RWPE1 (cell line): ENCODE measurements around the gene CTXN1.

Source experiments
- CTCF ChIA-PET: fragments of 350-600 bp; sonication (Branson Sonifier 250); formaldehyde crosslinking; extraction: SDS; loops from one replicate; lab custom pipeline; 2021; lab: Yijun Ruan, JAX
- POLR2A ChIA-PET: fragments of 400-600 bp; formaldehyde crosslinking; extraction: SDS; loops from one replicate; lab custom pipeline; 2020; ENCODE audit warnings: antibody characterized with exemption; ENCODE audit not compliant: low non-redundant PET; lab: Yijun Ruan, JAX
- DNase-seq: peaks from one replicate; pipeline ENCODE4 v3.0.0; 2012; ENCODE audit warnings: low spot score
- H3K27ac ChIP-seq: fragments of 450-650 bp; 2 replicates; pipeline ENCODE4 v1.5.1; 2017
- CTCF ChIP-seq: fragments of 450-650 bp; conservative IDR thresholded peaks from 2 replicates; pipeline ENCODE4 v1.5.1; 2017; ENCODE audit warnings: low read depth, mild to moderate bottlenecking

Gene CTXN1

GRCh38 chr19:7881910-7882309, 44.0 kb downstream of the CTXN1 start:
- POLR2A ChIA-PET, result no interaction called here
- no peak for DNase-seq
- no peak for TF ChIP-seq CTCF
- no peak overlapping the region for H3K27ac ChIP-seq
- CTCF ChIA-PET, result no interaction called here

- no peak overlapping the region for H3K27ac ChIP-seq
- CTCF ChIA-PET, result no interaction called here
- no peak for TF ChIP-seq CTCF
- POLR2A ChIA-PET, result interaction anchor here (1.6 kb wide), 1 partner anchor 9 kb away, joined by 5 read pairs; the partner anchor contains the start of gene LRRC8E
- no peak for DNase-seq
Measured at GRCh38 chr19:7879836-7880235, 46.1 kb downstream of the CTXN1 start.

- no peak overlapping the region for H3K27ac ChIP-seq
- DNase-seq, result no peak
- POLR2A ChIA-PET, result interaction anchor here (1.6 kb wide), 1 partner anchor 9 kb away, joined by 5 read pairs; the partner anchor contains the start of gene LRRC8E
- CTCF ChIA-PET, result interaction anchor here (0.7 kb wide), 1 partner anchor 37 kb away, joined by 3 read pairs; no protein-coding TSS in a partner anchor
- no peak for TF ChIP-seq CTCF
Measured at GRCh38 chr19:7879111-7879807, 46.7 kb downstream of the CTXN1 start.

- CTCF ChIA-PET, result interaction anchor here (1.1 kb wide), 1 partner anchor 10 kb away, joined by 3 read pairs; no protein-coding TSS in a partner anchor
- no peak for TF ChIP-seq CTCF
- no peak for DNase-seq
- POLR2A ChIA-PET, result no interaction called here
- H3K27ac ChIP-seq, result no peak overlapping the region
Measured at GRCh38 chr19:7877249-7877836, 48.6 kb downstream of the CTXN1 start.

GRCh38 chr19:7874897-7875273, 51.0 kb downstream of the CTXN1 start:
- no peak for TF ChIP-seq CTCF
- DNase-seq, result no peak
- ChIA-PET POLR2A (no interaction called here), CTCF (interaction anchor here (0.6 kb wide), 2 partner anchors 13 to 22 kb away, joined by 4 to 6 read pairs; partner anchors contain the start of gene LRRC8E)
- no peak overlapping the region for H3K27ac ChIP-seq
